HCT116 (cell line): ENCODE results near the gene GRIN2A.

Experiments used
- MAX ChIP-seq: IDR thresholded peaks from 2 replicates; pipeline ENCODE4 v1.6.1; 2012
- POLR2A ChIP-seq: IDR thresholded peaks from 2 replicates; pipeline ENCODE4 v1.7.0; 2011; ENCODE audit warnings: borderline replicate concordance; ENCODE audit not compliant: insufficient read depth, insufficient read length; ENCODE audit errors: extremely low read depth
- SP1 ChIP-seq: IDR thresholded peaks from 2 replicates; pipeline ENCODE4 v1.6.1; 2012; ENCODE audit warnings: low read depth
- TF ChIP-seq, protein P1 (sequence below), 3 experiments: fragments of 200-600 bp in 1 of 3; sonication (generic) in 1 of 3; IDR thresholded peaks in 2 of 3; conservative IDR thresholded peaks in 1 of 3; 2 replicates each; pipeline ENCODE4 v1.5.1; 2012 to 2017; ENCODE audit warnings: low read depth in 2 of 3, low read length in 2 of 3, antibody characterized with exemption in 1 of 3, borderline replicate concordance in 1 of 3, control low read depth in 1 of 3, mild to moderate bottlenecking in 1 of 3, mixed read lengths in 1 of 3, mixed run types in 1 of 3, moderate library complexity in 1 of 3; ENCODE audit not compliant: insufficient read depth in 1 of 3

- TF ChIP-seq POLR2A (no peak), MAX (no peak), SP1 (no peak)
- TF ChIP-seq, protein P1, sequence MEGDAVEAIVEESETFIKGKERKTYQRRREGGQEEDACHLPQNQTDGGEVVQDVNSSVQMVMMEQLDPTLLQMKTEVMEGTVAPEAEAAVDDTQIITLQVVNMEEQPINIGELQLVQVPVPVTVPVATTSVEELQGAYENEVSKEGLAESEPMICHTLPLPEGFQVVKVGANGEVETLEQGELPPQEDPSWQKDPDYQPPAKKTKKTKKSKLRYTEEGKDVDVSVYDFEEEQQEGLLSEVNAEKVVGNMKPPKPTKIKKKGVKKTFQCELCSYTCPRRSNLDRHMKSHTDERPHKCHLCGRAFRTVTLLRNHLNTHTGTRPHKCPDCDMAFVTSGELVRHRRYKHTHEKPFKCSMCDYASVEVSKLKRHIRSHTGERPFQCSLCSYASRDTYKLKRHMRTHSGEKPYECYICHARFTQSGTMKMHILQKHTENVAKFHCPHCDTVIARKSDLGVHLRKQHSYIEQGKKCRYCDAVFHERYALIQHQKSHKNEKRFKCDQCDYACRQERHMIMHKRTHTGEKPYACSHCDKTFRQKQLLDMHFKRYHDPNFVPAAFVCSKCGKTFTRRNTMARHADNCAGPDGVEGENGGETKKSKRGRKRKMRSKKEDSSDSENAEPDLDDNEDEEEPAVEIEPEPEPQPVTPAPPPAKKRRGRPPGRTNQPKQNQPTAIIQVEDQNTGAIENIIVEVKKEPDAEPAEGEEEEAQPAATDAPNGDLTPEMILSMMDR (IDR thresholded peaks at IDR 0.05 in 2 of 3, conservative IDR thresholded peaks at IDR 0.05 in 1 of 3; ENCODE audit: borderline replicate concordance in 1 of 3, insufficient read depth in 1 of 3, low read depth in 2 of 3, low read length in 2 of 3): no peak
Observed at GRCh38 chr16:9885467-9885866, 296.8 kb downstream of the GRIN2A start.
